ENCODE results near the gene STARD9.

STARD9 gene

GRCh38 chr15:42604894-42605744 lies 29.7 kb downstream of the STARD9 start:
- H3K27ac ChIP-seq: no peak overlapping the region
- TF ChIP-seq ZFX (IDR thresholded peaks at IDR 0.05) (no peak), CTCF (conservative IDR thresholded peaks at IDR 0.05) (no peak)

GRCh38 chr15:42605796-42606195 lies 30.4 kb downstream of the STARD9 start:
- no peak overlapping the region for H3K27ac ChIP-seq
- no peak for TF ChIP-seq ZFX (IDR thresholded peaks at IDR 0.05)
- TF ChIP-seq CTCF (conservative IDR thresholded peaks at IDR 0.05): no peak

GRCh38 chr15:42608110-42608531 lies 32.7 kb downstream of the STARD9 start:
- no peak for TF ChIP-seq CTCF (conservative IDR thresholded peaks at IDR 0.05)
- TF ChIP-seq ZFX (IDR thresholded peaks at IDR 0.05): no peak
- no peak overlapping the region for H3K27ac ChIP-seq

- no peak overlapping the region for H3K27ac ChIP-seq
Observed at GRCh38 chr15:42608752-42609488, 33.5 kb downstream of the STARD9 start.

GRCh38 chr15:42611532-42611931 lies 36.1 kb downstream of the STARD9 start:
- H3K27ac ChIP-seq: no peak overlapping the region
- TF ChIP-seq ZFX (IDR thresholded peaks at IDR 0.05) (no peak), CTCF (conservative IDR thresholded peaks at IDR 0.05) (no peak)

More at GRCh38 chr15:42608752-42609488, 33.5 kb downstream of the STARD9 start:
- TF ChIP-seq ZFX (IDR thresholded peaks at IDR 0.05): no peak
- TF ChIP-seq CTCF (conservative IDR thresholded peaks at IDR 0.05): no peak

GRCh38 chr15:42612367-42612912 lies 37.0 kb downstream of the STARD9 start:
- H3K27ac ChIP-seq: no peak overlapping the region
- no peak for TF ChIP-seq CTCF (conservative IDR thresholded peaks at IDR 0.05)
- no peak for TF ChIP-seq ZFX (IDR thresholded peaks at IDR 0.05)

- TF ChIP-seq ZFX (IDR thresholded peaks at IDR 0.05): no peak
- TF ChIP-seq CTCF (conservative IDR thresholded peaks at IDR 0.05): no peak
- no peak overlapping the region for H3K27ac ChIP-seq
Observed at GRCh38 chr15:42616107-42616506, 40.7 kb downstream of the STARD9 start.
